SH-SY5Y (cell line): Measurements from ENCODE around the gene GRM2.

Experiments
- GATA2 ChIP-seq: IDR thresholded peaks from 2 replicates; pipeline ENCODE4 v1.6.1; 2011; ENCODE audit warnings: mild to moderate bottlenecking, low read depth, low read length
- GATA3 ChIP-seq: IDR thresholded peaks from 2 replicates; pipeline ENCODE4 v1.6.1; 2011; ENCODE audit warnings: low read depth, mild to moderate bottlenecking, low read length, moderate library complexity

GRM2 gene

DNA sequence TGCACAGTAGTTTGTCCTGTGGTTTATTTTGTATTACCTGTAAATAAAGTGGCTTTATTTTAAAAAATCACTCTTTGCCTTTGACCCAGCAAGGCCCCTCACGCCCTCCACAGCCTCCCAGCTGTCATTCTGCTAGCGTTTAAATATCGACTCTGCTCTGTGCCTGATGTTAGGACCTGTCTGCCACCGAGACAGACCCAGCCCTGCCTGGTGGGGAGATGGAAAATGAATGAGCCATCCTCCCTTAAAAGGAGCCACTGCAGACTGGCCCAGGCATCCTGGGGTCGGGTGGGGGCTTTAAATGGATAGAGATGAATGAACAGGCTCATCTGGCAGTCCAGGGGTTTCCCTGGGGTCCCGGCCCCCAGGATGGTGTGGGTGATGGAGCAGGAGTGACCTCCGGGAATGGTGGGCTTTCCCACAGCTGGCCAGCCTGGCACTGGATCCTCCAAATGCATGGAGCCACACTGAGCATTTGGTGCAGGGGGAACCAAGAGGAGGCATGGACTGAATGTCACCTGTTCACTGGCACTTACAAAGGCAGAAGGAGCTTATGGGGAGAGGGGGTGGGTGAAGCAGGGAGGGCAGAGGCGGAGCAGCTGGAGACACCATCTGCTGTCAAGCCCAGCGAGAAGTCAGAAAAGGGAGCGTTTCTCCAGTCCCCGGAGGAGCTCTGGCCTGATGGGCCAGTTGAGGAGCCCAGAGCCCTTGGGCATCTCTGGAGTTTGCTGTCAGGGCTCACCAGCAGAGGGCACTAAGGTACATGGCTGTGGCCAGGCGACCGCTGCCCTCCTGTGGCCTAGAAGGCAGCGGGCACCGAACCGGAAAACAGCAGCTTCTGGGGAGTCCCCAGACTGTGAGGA, 11.9 kb downstream of the GRM2 start:
- TF ChIP-seq GATA3 (no peak), GATA2 (no peak)

DNA sequence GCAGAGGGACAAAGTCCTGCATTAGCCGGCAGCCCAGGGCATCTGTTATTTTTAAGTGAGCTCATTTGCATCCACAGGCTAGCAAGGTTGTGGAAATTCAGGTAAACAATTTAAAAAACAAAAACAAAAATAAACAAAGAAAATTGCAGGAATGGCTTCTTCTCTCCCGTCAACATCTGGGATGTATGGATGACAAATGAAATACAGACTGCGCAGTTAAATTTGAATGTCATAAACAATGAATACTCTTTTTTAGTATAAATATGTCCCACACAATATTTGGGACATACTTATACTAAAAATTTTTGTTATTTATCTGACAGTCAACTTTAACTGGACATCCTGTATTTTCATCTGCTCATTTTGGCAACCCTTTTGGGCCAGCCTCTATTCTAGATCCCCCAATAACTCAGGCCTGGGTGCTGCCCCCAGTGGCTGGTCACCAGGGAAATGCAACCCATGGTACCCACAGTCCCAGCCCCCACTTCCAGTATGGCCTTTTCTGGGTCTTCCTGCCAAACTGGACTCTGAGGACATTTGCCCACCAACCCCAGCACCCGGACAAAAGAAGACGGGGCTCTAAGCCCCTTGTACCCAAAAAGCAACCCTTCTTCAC, 12.7 kb downstream of the GRM2 start:
- TF ChIP-seq GATA3 (no peak), GATA2 (no peak)

DNA sequence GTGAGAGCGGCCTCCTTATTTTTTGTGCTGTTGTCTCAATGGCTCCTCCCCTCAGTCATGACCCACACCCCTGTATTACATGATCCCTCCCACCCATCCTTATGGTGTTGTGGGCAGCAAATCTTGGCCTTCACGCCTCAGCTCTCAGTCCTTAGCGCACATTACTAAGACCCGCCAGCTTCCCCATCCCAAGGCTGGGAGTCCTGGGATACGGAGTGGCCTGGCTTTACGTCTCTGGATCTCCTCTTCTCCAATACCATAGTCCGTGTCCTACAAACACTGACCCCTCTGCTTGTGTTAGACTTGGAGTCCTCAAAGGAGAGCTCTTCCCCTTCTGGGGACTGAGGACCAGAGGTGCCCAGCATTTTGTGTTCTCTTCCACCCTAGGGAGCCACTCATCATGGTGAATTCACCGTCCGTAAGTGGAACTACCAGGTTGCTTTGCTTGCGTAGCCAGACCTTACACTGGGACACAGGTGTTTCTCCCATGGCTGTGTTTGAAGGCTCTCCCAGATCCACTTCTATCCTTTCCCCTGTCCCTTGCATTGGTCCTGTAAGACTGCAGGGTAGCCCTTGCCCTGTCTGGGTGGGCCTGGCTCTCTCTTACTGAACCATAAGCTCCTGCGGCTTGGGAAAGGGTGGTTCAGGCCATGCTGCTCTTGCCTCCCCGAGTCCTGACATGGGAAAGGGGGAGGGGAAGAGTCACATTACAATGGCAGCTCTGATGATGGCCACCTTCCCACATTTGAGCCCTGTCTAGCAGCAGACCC, 13.6 kb downstream of the GRM2 start:
- no peak for TF ChIP-seq GATA3
- TF ChIP-seq GATA2, result no peak

DNA sequence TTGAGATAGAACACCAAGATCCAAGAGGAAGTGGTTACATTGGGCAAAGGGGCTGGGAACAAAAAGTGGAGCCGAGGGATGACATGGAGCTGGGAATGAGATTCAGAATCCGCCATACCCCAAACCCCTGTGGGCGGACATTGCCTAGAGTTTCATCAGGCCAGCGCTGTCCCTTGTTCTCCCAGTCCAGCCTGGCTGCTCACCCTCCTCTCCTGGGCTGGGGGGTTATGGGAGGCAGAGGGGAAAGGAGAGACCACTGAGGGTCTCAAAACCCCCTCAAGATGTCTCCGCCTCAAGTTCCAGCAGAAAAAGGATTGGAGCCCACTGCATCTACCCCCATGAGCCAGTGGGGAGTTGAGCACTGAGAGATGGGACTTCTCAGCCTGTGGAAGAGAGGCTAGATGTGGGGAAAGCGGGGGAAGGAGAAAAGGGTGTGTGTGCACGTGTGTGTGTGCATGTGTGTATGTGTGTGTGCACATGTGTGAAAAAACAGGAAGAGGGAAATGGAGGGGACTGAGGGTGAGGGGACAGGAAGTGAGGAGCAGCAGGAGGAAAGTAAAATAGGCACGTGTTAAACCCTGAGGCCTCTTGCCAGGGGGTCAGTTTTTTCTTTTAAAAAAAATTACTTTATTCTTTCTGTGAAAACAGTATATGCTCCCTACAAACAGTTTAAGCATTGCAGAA, 14.3 kb downstream of the GRM2 start:
- TF ChIP-seq GATA2 (no peak), GATA3 (no peak)

DNA sequence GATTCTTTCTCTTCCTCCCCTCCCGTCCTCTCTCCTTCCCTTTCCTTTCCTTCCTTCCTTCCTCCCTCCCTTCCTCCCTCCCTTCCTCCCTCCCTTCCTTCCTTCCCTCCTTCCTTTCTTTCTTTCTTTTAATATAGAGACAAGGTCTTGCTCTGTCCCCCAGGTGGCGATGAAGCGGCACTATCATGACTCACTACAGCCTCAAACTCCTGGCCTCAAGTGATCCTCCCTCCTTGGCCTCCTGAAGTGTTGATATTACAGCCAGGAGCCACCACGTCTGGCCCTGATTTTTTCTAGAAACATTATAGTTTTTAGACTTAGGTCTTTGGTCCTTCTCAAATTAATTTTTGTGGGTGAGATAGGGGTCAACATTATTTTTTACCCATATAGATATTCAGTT, 15.5 kb downstream of the GRM2 start:
- TF ChIP-seq GATA3 (no peak), GATA2 (no peak)

DNA sequence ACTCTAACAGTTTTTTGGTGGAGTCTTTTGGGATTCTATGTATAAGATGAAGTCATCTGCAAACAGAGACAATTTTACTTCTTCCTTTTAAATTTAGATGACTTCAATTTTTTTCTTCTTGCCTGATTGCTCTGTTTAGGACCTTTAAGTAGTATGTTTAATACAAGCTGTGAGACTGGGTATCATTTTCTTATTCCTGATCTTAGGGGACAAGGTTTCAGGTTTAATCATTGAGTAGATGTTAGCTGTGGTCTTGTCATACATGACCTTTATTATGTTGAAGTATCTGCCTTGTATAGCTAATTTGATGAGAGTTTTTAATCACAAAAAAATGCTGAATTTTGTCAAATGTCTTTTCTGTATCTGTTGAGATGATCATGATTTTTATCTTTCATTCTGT, 20.6 kb downstream of the GRM2 start:
- TF ChIP-seq GATA2 (no peak), GATA3 (no peak)

DNA sequence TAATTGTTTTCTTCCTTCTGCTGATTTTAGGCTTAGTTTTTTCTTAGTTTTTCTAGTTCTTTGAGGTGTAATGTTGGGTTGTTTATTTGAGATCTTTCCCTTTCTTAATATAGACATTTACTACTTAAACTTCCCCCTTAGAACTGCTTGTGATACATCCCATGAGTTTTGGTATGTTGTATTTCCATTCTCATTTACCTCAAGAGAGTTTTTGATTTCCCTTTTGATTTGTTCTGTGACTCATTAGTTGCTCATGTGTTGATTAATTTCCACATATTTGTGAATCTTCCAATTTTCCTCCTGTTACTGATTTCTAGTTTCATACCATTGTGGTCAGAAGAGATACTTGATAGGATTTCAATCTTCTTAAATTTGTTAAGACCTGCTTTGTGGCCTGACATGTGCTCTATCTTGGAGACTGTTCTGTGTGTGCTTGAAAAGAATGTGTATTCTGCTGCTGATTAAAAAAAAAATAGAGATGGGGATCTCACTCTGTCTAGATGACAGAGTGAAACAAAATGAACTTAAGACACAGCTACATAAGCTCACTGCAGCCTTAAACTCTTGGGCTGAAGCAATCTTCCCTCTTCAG, 22.3 kb downstream of the GRM2 start:
- no peak for TF ChIP-seq GATA2
- TF ChIP-seq GATA3, result no peak

DNA sequence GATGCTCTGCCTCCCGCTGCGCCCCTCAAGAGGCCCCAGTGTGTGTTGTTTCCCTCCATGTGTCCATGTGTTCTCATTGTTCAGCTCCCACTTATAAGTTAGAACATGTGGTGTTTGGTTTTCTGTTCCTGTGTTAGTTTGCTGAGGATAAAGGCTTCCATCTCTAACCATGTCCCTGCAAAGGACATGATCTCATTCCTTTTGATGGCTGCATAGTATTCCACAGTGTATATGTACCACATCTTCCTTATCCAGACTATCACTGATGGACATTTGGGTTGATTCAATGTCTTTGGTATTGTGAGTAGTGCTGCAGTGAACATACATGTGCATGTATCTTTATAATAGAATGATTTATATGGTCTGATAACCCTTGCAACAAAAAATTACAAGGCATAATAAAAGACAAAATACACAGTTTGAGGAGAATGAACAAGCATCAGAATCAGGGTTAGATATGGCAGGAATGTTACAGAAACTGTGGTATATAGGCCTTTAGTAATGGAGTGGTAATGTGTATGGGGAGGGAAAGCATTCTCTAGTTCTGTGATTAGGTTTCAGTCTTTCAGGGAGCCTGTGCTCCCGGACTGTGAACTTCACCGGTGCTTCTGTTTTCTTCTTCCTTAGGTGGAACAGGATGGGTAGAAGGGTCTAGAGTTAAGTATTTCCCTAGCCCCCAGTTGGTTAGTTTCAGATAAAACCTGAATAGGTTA, 27.1 kb downstream of the GRM2 start:
- TF ChIP-seq GATA2 (no peak), GATA3 (no peak)

DNA sequence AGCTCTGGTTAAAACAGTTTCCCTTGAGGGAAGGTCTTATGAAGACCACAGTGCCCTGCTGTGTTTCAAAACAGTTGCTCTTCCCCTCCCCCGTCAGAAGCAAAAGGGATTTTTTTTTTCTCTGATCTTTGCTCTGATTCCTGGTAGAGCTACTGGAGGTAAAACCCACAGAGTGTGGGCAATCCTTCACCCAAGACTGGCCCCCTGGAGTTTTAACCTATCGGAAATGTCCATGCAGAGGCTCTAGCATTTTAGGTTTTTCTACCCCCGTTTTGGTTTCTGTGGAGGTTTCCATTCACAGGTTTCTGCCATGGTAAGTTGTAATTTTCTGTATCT, 27.7 kb downstream of the GRM2 start:
- TF ChIP-seq GATA2, result no peak
- no peak for TF ChIP-seq GATA3

DNA sequence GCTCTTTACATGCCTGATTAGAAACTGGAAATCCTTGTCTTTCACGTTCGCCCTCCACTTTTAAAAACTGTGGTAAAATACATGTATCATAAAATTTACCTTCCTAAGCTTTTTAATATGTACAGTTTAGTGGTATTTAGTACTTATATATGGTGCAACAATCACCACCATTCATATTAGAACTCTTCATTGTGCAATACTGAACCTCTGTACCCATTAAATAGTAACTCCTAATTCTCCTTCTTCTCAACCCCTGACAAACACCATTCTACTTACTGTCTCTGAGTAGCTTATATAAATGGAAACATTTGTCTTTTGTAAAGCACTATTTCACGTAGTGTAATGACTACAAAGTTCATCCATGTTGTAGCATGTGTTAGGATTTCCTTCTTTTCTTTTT, 28.2 kb downstream of the GRM2 start:
- TF ChIP-seq GATA2, result no peak
- no peak for TF ChIP-seq GATA3

DNA sequence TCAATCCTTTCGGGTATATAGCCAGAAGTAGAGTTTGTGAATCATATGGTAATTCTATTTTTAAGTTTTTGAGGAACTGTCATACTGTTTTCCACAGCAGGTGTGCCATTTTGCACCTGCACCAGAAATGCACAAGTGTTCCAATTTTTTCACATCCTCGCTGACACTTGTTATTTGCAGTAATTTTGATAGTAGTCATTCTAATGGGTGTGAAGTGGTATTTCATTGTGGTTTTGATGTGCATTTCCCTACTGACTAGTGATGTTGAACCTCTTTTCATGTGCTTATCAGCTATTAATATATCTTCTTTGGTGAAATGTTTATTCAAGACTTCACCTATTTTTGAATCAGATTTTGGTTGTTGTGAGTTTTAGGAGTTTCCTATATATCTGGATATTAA, 29.1 kb downstream of the GRM2 start:
- TF ChIP-seq GATA3, result no peak

DNA sequence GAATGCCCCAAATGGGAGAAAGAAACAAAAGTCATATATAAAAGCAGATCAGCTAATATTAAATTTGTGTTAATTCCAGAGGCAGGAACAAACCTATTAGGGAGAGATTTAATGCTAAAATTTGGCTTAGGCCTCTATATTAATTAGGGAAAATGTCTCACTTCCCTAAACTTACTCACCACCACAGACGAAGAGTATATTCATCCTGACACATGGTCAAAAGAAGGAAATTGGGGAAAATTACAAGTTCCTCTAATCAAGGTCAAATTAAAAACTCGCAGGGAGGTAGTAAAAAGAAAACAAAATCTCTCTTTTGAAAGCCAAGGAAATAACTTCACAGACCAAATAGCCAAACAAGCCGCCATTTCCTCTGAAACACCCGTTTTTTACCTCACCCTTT, 32.2 kb downstream of the GRM2 start:
- TF ChIP-seq GATA3, result no peak
- TF ChIP-seq GATA2, result no peak

DNA sequence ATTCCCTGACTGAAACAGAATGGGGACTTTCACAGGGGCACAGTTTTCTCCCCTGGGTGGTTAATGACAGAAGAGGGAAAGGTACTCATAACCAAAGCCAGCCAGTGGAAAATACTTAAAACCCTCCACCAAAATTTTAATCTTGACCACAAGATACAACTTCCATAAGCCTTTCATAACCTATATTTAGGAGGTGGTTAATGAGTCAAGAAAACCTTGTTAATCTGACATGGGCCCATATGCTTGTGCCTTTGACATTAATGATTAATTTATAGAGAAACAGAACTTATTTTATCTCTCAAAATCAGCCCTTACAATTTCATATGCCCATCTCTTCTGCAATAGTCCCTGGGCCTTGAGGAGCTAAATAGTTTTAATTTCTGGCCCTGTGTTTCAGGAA, 41.0 kb downstream of the GRM2 start:
- TF ChIP-seq GATA2, result no peak
- TF ChIP-seq GATA3, result no peak
